Hepatocyte (in vitro differentiated cells): ENCODE results near the gene CDKN1A. TPM values are rescaled to one million over a fixed set of nuclear protein-coding genes. Genes with fewer than 3 reads are reported as not detected.
"Not testable (repeated sequence)": the region's sequence is repeated elsewhere in the genome, so short reads cannot be mapped to it uniquely, and the experiment has no call there.

Source experiments
- DNase-seq: peaks from one replicate; pipeline ENCODE4 v3.0.0-alpha.2; 2016; ENCODE audit warnings: low spot score
- H2AFZ ChIP-seq: fragments of 200-600 bp; sonication (generic); 2 replicates; pipeline ENCODE4 v1.6.0; 2016; ENCODE audit warnings: antibody characterized with exemption, mild to moderate bottlenecking
- H3K27ac ChIP-seq: fragments of 200-600 bp; sonication (generic); 2 replicates; pipeline ENCODE4 v1.5.1; 2016; ENCODE audit warnings: mild to moderate bottlenecking
- H3K27me3 ChIP-seq: fragments of 200-600 bp; sonication (generic); 2 replicates; pipeline ENCODE4 v1.6.1; 2016
- H3K36me3 ChIP-seq: fragments of 200-600 bp; sonication (generic); replicated peaks from 2 replicates; pipeline ENCODE4 v1.5.1; 2016; ENCODE audit warnings: low read depth; ENCODE audit not compliant: insufficient read depth
- H3K4me1 ChIP-seq: fragments of 200-600 bp; sonication (generic); 2 replicates; pipeline ENCODE4 v1.5.1; 2016; ENCODE audit warnings: mild to moderate bottlenecking, moderate library complexity; ENCODE audit not compliant: insufficient read depth
- H3K4me2 ChIP-seq: fragments of 200-600 bp; sonication (generic); 2 replicates; pipeline ENCODE4 v1.6.0; 2016
- H3K4me3 ChIP-seq: fragments of 200-600 bp; sonication (generic); 2 replicates; pipeline ENCODE4 v1.5.1; 2016; ENCODE audit warnings: mild to moderate bottlenecking
- H3K79me2 ChIP-seq: fragments of 200-600 bp; sonication (generic); 2 replicates; pipeline ENCODE4 v1.6.0; 2017; ENCODE audit warnings: mild to moderate bottlenecking
- H3K9me2 ChIP-seq: fragments of 200-600 bp; sonication (generic); replicated peaks from 2 replicates; pipeline ENCODE4 v1.6.0; 2017; ENCODE audit warnings: mild to moderate bottlenecking; ENCODE audit not compliant: insufficient read depth
- H3K9me3 ChIP-seq: fragments of 200-600 bp; sonication (generic); 2 replicates; pipeline ENCODE4 v1.5.1; 2016; ENCODE audit warnings: low read depth, mild to moderate bottlenecking
- H4K20me1 ChIP-seq: fragments of 200-600 bp; sonication (generic); 2 replicates; pipeline ENCODE4 v1.6.0; 2016; ENCODE audit warnings: mild to moderate bottlenecking; ENCODE audit not compliant: insufficient read depth, poor library complexity, severe bottlenecking
- CTCF ChIP-seq: fragments of 200-600 bp; sonication (generic); IDR thresholded peaks from 2 replicates; pipeline ENCODE4 v1.5.1; 2016; ENCODE audit warnings: antibody characterized with exemption, mild to moderate bottlenecking; ENCODE audit not compliant: poor library complexity
- EZH2 ChIP-seq: fragments of 200-600 bp; sonication (generic); IDR thresholded peaks from 2 replicates; pipeline ENCODE4 v1.6.1; 2016; ENCODE audit warnings: antibody characterized with exemption, mild to moderate bottlenecking, borderline replicate concordance
- EZH2phosphoT487 ChIP-seq: fragments of 200-600 bp; sonication (generic); IDR thresholded peaks from one replicate; pipeline ENCODE4 v1.6.1; 2018; ENCODE audit warnings: antibody characterized with exemption, mild to moderate bottlenecking, low read depth, moderate library complexity; ENCODE audit not compliant: unreplicated experiment, severe bottlenecking
- WGBS: methylation state at CpG from one replicate; pipeline ENCODE4 v1.1.6; 2016; ENCODE audit warnings: low lambda C conversion rate; ENCODE audit errors: missing lambda C conversion rate; 5-methylcytosine and 5-hydroxymethylcytosine counted together
- polyA plus RNA-seq: library from polyadenylated mRNA; unstranded; fragments of >200 nt; fragmentation: Nextera tagmentation; extraction: Ambion mirVana; gene quantifications from 2 replicates; pipeline ENCODE4 v1.2.1, GENCODE V29; 2016
- total RNA-seq: library from RNA; depleted of rRNA; stranded (reverse); fragments of >200 nt; gene quantifications from 2 replicates; pipeline ENCODE4 v1.2.3, GENCODE V29; 2014

The CDKN1A gene
- total and polyA plus RNA-seq, 2 experiments from 2014 or later: 246 to 344 TPM

- 85% methylated on average over 2 of the region's 2 CpGs for WGBS
- no peaks in the 10 kb centered on the region for H3K79me2 ChIP-seq
Observed at GRCh38 chr6:36722879-36723278, 44.4 kb downstream of the CDKN1A start.

GRCh38 chr6:36723992-36724391, 45.5 kb downstream of the CDKN1A start:
- 93% methylated on average over 4 of the region's 4 CpGs for WGBS
- not testable (repeated sequence) for H3K27me3 ChIP-seq, H3K9me3 ChIP-seq, H4K20me1 ChIP-seq, H3K79me2 ChIP-seq, DNase-seq, H3K36me3 ChIP-seq, H3K4me3 ChIP-seq, H3K4me1 ChIP-seq, H2AFZ ChIP-seq, H3K4me2 ChIP-seq, H3K9me2 ChIP-seq, H3K27ac ChIP-seq

More at GRCh38 chr6:36722879-36723278, 44.4 kb downstream of the CDKN1A start:
- Histone ChIP-seq H3K4me2 (no peak overlapping the region), H3K27me3 (no peaks in the 10 kb centered on the region), H3K9me3 (no peaks in the 10 kb centered on the region), H4K20me1 (no peaks in the 10 kb centered on the region), H3K4me1 (no peaks in the 10 kb centered on the region), H3K9me2 (no peaks in the 10 kb centered on the region), H3K36me3 (no peaks in the 10 kb centered on the region), H3K4me3 (no peak overlapping the region), H3K27ac (no peak overlapping the region), H2AFZ (no peak overlapping the region)
- no peak for TF ChIP-seq EZH2phosphoT487
- no peak for DNase-seq

GRCh38 chr6:36724514-36725390, 46.2 kb downstream of the CDKN1A start:
- peak; percentile 80 for DNase-seq
- no peak for TF ChIP-seq EZH2
- TF ChIP-seq CTCF: peak; percentile 63
- H4K20me1 ChIP-seq: no peaks in the 10 kb centered on the region
- no peaks in the 10 kb centered on the region for H3K79me2 ChIP-seq
- H3K36me3 ChIP-seq: no peaks in the 10 kb centered on the region
- no peaks in the 10 kb centered on the region for H3K4me1 ChIP-seq
- H2AFZ ChIP-seq: no peak overlapping the region
- no peak overlapping the region for H3K27ac ChIP-seq
- no peaks in the 10 kb centered on the region for H3K27me3 ChIP-seq
- no peak overlapping the region for H3K4me3 ChIP-seq
- no peaks in the 10 kb centered on the region for H3K9me2 ChIP-seq
- H3K4me2 ChIP-seq: no peak overlapping the region
- H3K9me3 ChIP-seq: no peaks in the 10 kb centered on the region
- WGBS: 58% methylated on average over 13 of the region's 13 CpGs

GRCh38 chr6:36725581-36725980, 47.1 kb downstream of the CDKN1A start:
- WGBS: 95% methylated on average over 7 of the region's 7 CpGs

More at GRCh38 chr6:36725581-36725980, 47.1 kb downstream of the CDKN1A start:
- no peaks in the 10 kb centered on the region for H3K27me3 ChIP-seq
- no peaks in the 10 kb centered on the region for H3K79me2 ChIP-seq
- no peaks in the 10 kb centered on the region for H4K20me1 ChIP-seq
- TF ChIP-seq EZH2: no peak
- TF ChIP-seq CTCF: no peak
- TF ChIP-seq EZH2phosphoT487: no peak
- H2AFZ ChIP-seq: no peak overlapping the region
- no peak overlapping the region for H3K4me3 ChIP-seq
- no peak overlapping the region for H3K27ac ChIP-seq
- no peaks in the 10 kb centered on the region for H3K36me3 ChIP-seq
- no peaks in the 10 kb centered on the region for H3K4me1 ChIP-seq
- no peak for DNase-seq
- no peaks in the 10 kb centered on the region for H3K9me2 ChIP-seq
- H3K9me3 ChIP-seq: no peaks in the 10 kb centered on the region
- no peak overlapping the region for H3K4me2 ChIP-seq
